ENCODE data around the gene PNPLA4.

DNA sequence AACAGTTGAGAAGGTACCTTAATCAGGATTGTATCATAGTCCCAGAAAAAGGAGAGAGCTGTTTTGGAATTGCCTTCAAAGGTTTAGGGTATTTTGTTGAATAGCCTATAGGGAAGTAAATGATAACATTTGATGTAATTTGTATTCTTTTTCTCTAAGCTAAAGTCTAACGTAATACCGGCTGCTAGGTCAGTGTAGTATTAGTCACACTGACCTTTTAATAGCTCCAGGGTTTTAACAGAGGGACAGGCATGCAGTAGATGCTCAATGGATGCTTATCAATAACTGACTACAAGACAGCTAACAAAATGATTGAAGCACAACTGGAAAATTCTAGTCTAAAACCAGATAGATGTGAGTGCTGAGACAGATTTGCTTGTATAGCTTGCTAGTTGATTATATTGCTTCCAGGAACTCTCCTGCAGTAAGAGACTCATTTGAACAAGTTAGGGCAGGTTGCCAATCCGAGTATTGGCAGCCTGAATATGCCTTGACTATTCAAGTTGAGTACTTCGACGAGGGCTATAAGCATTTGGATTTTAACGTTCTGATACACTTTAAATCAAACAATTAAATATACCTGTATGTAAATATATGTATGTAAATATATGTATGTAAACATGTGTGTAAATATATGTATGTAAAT is 16.5 kb upstream of the PNPLA4 start:
- TF ChIP-seq CTCF (conservative IDR thresholded peaks at IDR 0.05 in 1 of 2, IDR thresholded peaks at IDR 0.05 in 1 of 2; ENCODE audit: low read depth in 1 of 2, low read length in 2 of 2) (no peak), EZH2 (IDR thresholded peaks at IDR 0.05; ENCODE audit: low read length, missing control alignments) (no peak)
